Keratinocyte (primary cell): ENCODE measurements around the gene SCARF2. TPM values are rescaled to one million over a fixed set of nuclear protein-coding genes. Genes with fewer than 3 reads are reported as not detected.
A peak's percentile ranks its signal among the peaks of the same experiment; 100 is the strongest.

Source experiments
- DNase-seq: peaks from one replicate; pipeline ENCODE4 v3.0.0-alpha.2; 2011; ENCODE audit warnings: low read depth, missing footprints, low spot score
- FAIRE-seq: peaks from 2 replicates; lab custom pipeline; 2011; peaks lifted over from hg19 to GRCh38; lab: Jason Lieb, UNC
- H2AFZ ChIP-seq: 2 replicates; pipeline ENCODE4 v1.6.0; 2012; ENCODE audit warnings: low read length, control low read depth, inconsistent platforms; ENCODE audit not compliant: control insufficient read depth
- H3K27ac ChIP-seq: 2 replicates; pipeline ENCODE4 v1.5.1; 2011; ENCODE audit warnings: low read length; ENCODE audit not compliant: control insufficient read depth, insufficient read depth
- H3K27me3 ChIP-seq: 3 replicates; pipeline ENCODE4 v1.6.0; 2011; ENCODE audit warnings: low read length; ENCODE audit not compliant: control insufficient read depth, insufficient read depth; ENCODE audit errors: extremely low read depth
- H3K36me3 ChIP-seq, 2 experiments: 2 replicates in 1 of 2; 3 replicates in 1 of 2; pipeline ENCODE4 v1.5.1; 2011; ENCODE audit warnings: low read length in 2 of 2, mild to moderate bottlenecking in 1 of 2; ENCODE audit not compliant: control insufficient read depth in 2 of 2, insufficient read depth in 2 of 2; ENCODE audit errors: extremely low read depth in 1 of 2
- H3K4me1 ChIP-seq: 3 replicates; pipeline ENCODE4 v1.5.1; 2011; ENCODE audit warnings: low read length; ENCODE audit not compliant: control insufficient read depth, insufficient read depth; ENCODE audit errors: extremely low read depth
- H3K4me2 ChIP-seq: 3 replicates; pipeline ENCODE4 v1.6.0; 2011; ENCODE audit warnings: low read depth, low read length; ENCODE audit not compliant: control insufficient read depth, insufficient read depth; ENCODE audit errors: extremely low read depth
- H3K4me3 ChIP-seq, 3 experiments: fragments of 200-600 bp in 1 of 3; sonication (generic) in 1 of 3; 2 replicates in 2 of 3; 3 replicates in 1 of 3; pipeline ENCODE4 v1.5.1; 2011 to 2016; ENCODE audit warnings: low read length in 3 of 3, mild to moderate bottlenecking in 3 of 3, control low read depth in 2 of 3, inconsistent platforms in 1 of 3, low read depth in 1 of 3, mixed read lengths in 1 of 3, mixed run types in 1 of 3, moderate library complexity in 1 of 3; ENCODE audit not compliant: control insufficient read depth in 2 of 3, insufficient read depth in 2 of 3; ENCODE audit errors: extremely low read depth in 1 of 3
- H3K79me2 ChIP-seq: 2 replicates; pipeline ENCODE4 v1.6.0; 2012; ENCODE audit warnings: low read length; ENCODE audit not compliant: control insufficient read depth, insufficient read depth
- H3K9ac ChIP-seq: 3 replicates; pipeline ENCODE4 v1.6.0; 2011; ENCODE audit warnings: low read length; ENCODE audit not compliant: control insufficient read depth, insufficient read depth; ENCODE audit errors: extremely low read depth
- H3K9me1 ChIP-seq: 3 replicates; pipeline ENCODE4 v1.6.0; 2011; ENCODE audit warnings: low read length; ENCODE audit not compliant: control insufficient read depth, insufficient read depth; ENCODE audit errors: extremely low read depth
- H3K9me3 ChIP-seq: 2 replicates; pipeline ENCODE4 v1.5.1; 2012; ENCODE audit warnings: low read depth, low read length; ENCODE audit not compliant: control insufficient read depth
- H4K20me1 ChIP-seq: 3 replicates; pipeline ENCODE4 v1.6.0; 2011; ENCODE audit warnings: low read length; ENCODE audit not compliant: control insufficient read depth, insufficient read depth; ENCODE audit errors: extremely low read depth
- CTCF ChIP-seq, 3 experiments: IDR thresholded peaks in 1 of 3; conservative IDR thresholded peaks in 1 of 3; optimal IDR thresholded peaks in 1 of 3; 2 replicates in 2 of 3; 3 replicates in 1 of 3; pipeline versions ENCODE3 to v1.5.1; 2011; ENCODE audit warnings: low read length in 3 of 3, mild to moderate bottlenecking in 3 of 3, moderate library complexity in 2 of 3, control low read depth in 1 of 3, inconsistent platforms in 1 of 3; ENCODE audit not compliant: insufficient read depth in 2 of 3; ENCODE audit errors: extremely low read depth in 1 of 3
- EZH2 ChIP-seq: IDR thresholded peaks from one replicate; pipeline ENCODE4 v1.6.1; 2012; ENCODE audit warnings: inconsistent platforms, mild to moderate bottlenecking, low read length, moderate library complexity
- dilution Hi-C: fragments of 300-500 bp; cut with MboI; formaldehyde crosslinking; loops from one replicate; pipeline ENCODE4 v1.7.0; 2020; ENCODE audit warnings: low sequenced_read_pairs; ENCODE audit not compliant: extremely low pct_ligation_motif_present
- polyA plus RNA-seq, 5 experiments: library from polyadenylated mRNA; depleted of rRNA in 3 of 5; stranded (reverse) in 3 of 5; stranded (forward) in 1 of 5; unstranded in 1 of 5; fragments of >200 nt; gene quantifications; 1 replicate in 1 of 5; 2 replicates in 3 of 5; 3 replicates in 1 of 5; pipeline versions ENCODE4 v1.2.1 to v1.2.3, GENCODE V29; 2011 to 2012; ENCODE audit warnings: missing spikeins in 2 of 5, low read depth in 1 of 5, low replicate concordance in 1 of 5

SCARF2 gene
- polyA plus RNA-seq, 1 donor (not counting 4 experiments of a cell fraction or from before 2014, with no cell fraction given): 0.05 TPM

GRCh38 chr22:20424932-20425565 is 12.6 kb downstream of the SCARF2 start:
- no peak overlapping the region for H3K9ac ChIP-seq
- no peaks in the 10 kb centered on the region for H3K36me3 ChIP-seq
- TF ChIP-seq CTCF (optimal IDR thresholded peaks at IDR 0.05 in 1 of 3, IDR thresholded peaks at IDR 0.05 in 1 of 3, conservative IDR thresholded peaks at IDR 0.05 in 1 of 3; ENCODE audit: extremely low read depth in 1 of 3, insufficient read depth in 2 of 3, low read length in 3 of 3) (no peak), EZH2 (no peak)
- H2AFZ ChIP-seq: no peak overlapping the region
- FAIRE-seq: no peak
- H3K9me1 ChIP-seq: no peaks in the 10 kb centered on the region
- H3K27ac ChIP-seq: no peak overlapping the region
- peak overlapping the region; percentile 73 for H3K4me2 ChIP-seq
- no peaks in the 10 kb centered on the region for H3K79me2 ChIP-seq
- H3K9me3 ChIP-seq: no peaks in the 10 kb centered on the region
- H3K4me3 ChIP-seq: peak overlapping the region in 2 of 3 experiments; percentile 23 to 46
- dilution Hi-C loops: no loop called here
- peak; percentile 21 for DNase-seq
- H3K27me3 ChIP-seq: peaks cover 54% of the 10 kb centered on the region
- peaks cover 12% of the 10 kb centered on the region for H3K4me1 ChIP-seq
- H4K20me1 ChIP-seq: peaks cover under 1% of the 10 kb centered on the region

- Histone ChIP-seq H4K20me1 (no peaks in the 10 kb centered on the region), H3K79me2 (no peaks in the 10 kb centered on the region), H3K27me3 (peaks cover 49% of the 10 kb centered on the region), H3K4me2 (no peak overlapping the region), H3K36me3 (no peaks in the 10 kb centered on the region), H3K9me3 (no peaks in the 10 kb centered on the region), H3K9ac (no peak overlapping the region), H3K9me1 (no peaks in the 10 kb centered on the region), H3K27ac (no peak overlapping the region), H2AFZ (no peak overlapping the region), H3K4me3 (no peak overlapping the region), H3K4me1 (peaks cover 9% of the 10 kb centered on the region)
- no peak for TF ChIP-seq EZH2
- no peak for TF ChIP-seq CTCF (optimal IDR thresholded peaks at IDR 0.05 in 1 of 3, IDR thresholded peaks at IDR 0.05 in 1 of 3, conservative IDR thresholded peaks at IDR 0.05 in 1 of 3; ENCODE audit: extremely low read depth in 1 of 3, insufficient read depth in 2 of 3, low read length in 3 of 3)
- no peak for FAIRE-seq
- dilution Hi-C loops: no loop called here
- no peak for DNase-seq
Measured at GRCh38 chr22:20424568-20424931, 13.1 kb downstream of the SCARF2 start.
